HG03045 (cell line): Measurements from ENCODE around the gene NUMB.
"Not testable (repeated sequence)": the region's sequence is repeated elsewhere in the genome, so short reads cannot be mapped to it uniquely, and the experiment has no call there.

Experiments
- ATAC-seq: cut with Tn5 transposase; IDR thresholded peaks from one replicate; pipeline ENCODE4 v1.9.1; 2021; ENCODE audit warnings: mild to moderate bottlenecking, moderate library complexity; ENCODE audit not compliant: unreplicated experiment

Gene NUMB

GRCh38 chr14:73365727-73366126, 92.6 kb downstream of the NUMB start:
- ATAC-seq, result no peak

GRCh38 chr14:73364559-73364958, 93.8 kb downstream of the NUMB start:
- ATAC-seq, result no peak

GRCh38 chr14:73359445-73359844, 98.9 kb downstream of the NUMB start:
- no peak for ATAC-seq

- ATAC-seq, result no peak
Observed at GRCh38 chr14:73358187-73358586, 100.2 kb downstream of the NUMB start.

GRCh38 chr14:73349091-73349490, 109.3 kb downstream of the NUMB start:
- ATAC-seq, result not testable (repeated sequence)

GRCh38 chr14:73344319-73344718, 114.0 kb downstream of the NUMB start:
- no peak for ATAC-seq

- ATAC-seq, result no peak
Observed at GRCh38 chr14:73342670-73343069, 115.7 kb downstream of the NUMB start.

GRCh38 chr14:73339846-73340595, 118.3 kb downstream of the NUMB start:
- ATAC-seq, result no peak

- ATAC-seq, result no peak
Observed at GRCh38 chr14:73339206-73339605, 119.1 kb downstream of the NUMB start.

GRCh38 chr14:73338551-73338950, 119.8 kb downstream of the NUMB start:
- no peak for ATAC-seq

GRCh38 chr14:73333031-73333430, 125.3 kb downstream of the NUMB start:
- ATAC-seq, result no peak

GRCh38 chr14:73325630-73326299, 132.6 kb downstream of the NUMB start:
- no peak for ATAC-seq

- no peak for ATAC-seq
Observed at GRCh38 chr14:73325063-73325462, 133.3 kb downstream of the NUMB start.

- ATAC-seq, result no peak
Observed at GRCh38 chr14:73324533-73324932, 133.8 kb downstream of the NUMB start.

- ATAC-seq, result no peak
Observed at GRCh38 chr14:73323896-73324399, 134.4 kb downstream of the NUMB start.

- no peak for ATAC-seq
Observed at GRCh38 chr14:73313151-73313550, 145.2 kb downstream of the NUMB start.

GRCh38 chr14:73312687-73313086, 145.7 kb downstream of the NUMB start:
- ATAC-seq, result no peak

- ATAC-seq, result no peak
Observed at GRCh38 chr14:73311708-73312030, 146.7 kb downstream of the NUMB start.

GRCh38 chr14:73309207-73309606, 149.1 kb downstream of the NUMB start:
- ATAC-seq, result not testable (repeated sequence)

- no peak for ATAC-seq
Observed at GRCh38 chr14:73307261-73307660, 151.1 kb downstream of the NUMB start.

GRCh38 chr14:73305499-73305898, 152.8 kb downstream of the NUMB start:
- no peak for ATAC-seq

GRCh38 chr14:73295198-73295796, 163.0 kb downstream of the NUMB start:
- ATAC-seq, result no peak
